Naive thymus-derived CD8-positive, alpha-beta T cell (primary cell): ENCODE measurements around the gene TMEM143. TPM values are rescaled to one million over a fixed set of nuclear protein-coding genes. Genes with fewer than 3 reads are reported as not detected.
A peak's percentile ranks its signal among the peaks of the same experiment; 100 is the strongest.

ENCODE experiments used
- ATAC-seq, 2 donors: fragments of 150-1000 bp; cut with Tn5 transposase in 1 of 2; sonication (Bioruptor Pico), chemical (Tn5 transposase) in 1 of 2; 1 replicate in 1 of 2; 2 replicates in 1 of 2; pipeline ENCODE4 v1.10.0; 2021; ENCODE audit warnings: mild to moderate bottlenecking in 2 of 2, moderate library complexity in 2 of 2
- POLR2A ChIA-PET: fragments of 350-600 bp; sonication (Branson Sonifier 250); formaldehyde crosslinking; loops from one replicate; lab custom pipeline; 2021; ENCODE audit warnings: antibody characterized with exemption; lab: Charles Lee
- DNase-seq, 10 donors: peaks; one replicate each; pipeline versions ENCODE4 v3.0.0 to v3.0.0-alpha.2; 2020 to 2022
- H3K27ac Mint-ChIP-seq, 10 donors: one replicate each; pipeline ENCODE4 v1.8.0; 2020 to 2022; ENCODE audit warnings: mild to moderate bottlenecking in 10 of 10, mixed read lengths in 10 of 10, moderate library complexity in 4 of 10, inconsistent platforms in 1 of 10
- H3K27me3 Mint-ChIP-seq, 5 donors: one replicate each; pipeline ENCODE4 v1.8.0; 2021 to 2022; ENCODE audit warnings: mixed read lengths in 5 of 5
- H3K36me3 Mint-ChIP-seq, 3 donors: one replicate each; pipeline ENCODE4 v1.8.0; 2020 to 2022; ENCODE audit warnings: mixed read lengths in 3 of 3, mild to moderate bottlenecking in 2 of 3, inconsistent platforms in 1 of 3
- H3K4me1 Mint-ChIP-seq, 4 donors: one replicate each; pipeline ENCODE4 v1.8.0; 2021 to 2022; ENCODE audit warnings: mixed read lengths in 4 of 4
- H3K4me3 Mint-ChIP-seq, 10 donors: one replicate each; pipeline ENCODE4 v1.8.0; 2020 to 2022; ENCODE audit warnings: mild to moderate bottlenecking in 10 of 10, mixed read lengths in 10 of 10, moderate library complexity in 6 of 10, inconsistent platforms in 1 of 10
- H3K9me3 Mint-ChIP-seq, 9 donors: one replicate each; pipeline ENCODE4 v1.8.0; 2020 to 2022; ENCODE audit warnings: mixed read lengths in 9 of 9, mild to moderate bottlenecking in 3 of 9, inconsistent platforms in 1 of 9, moderate library complexity in 1 of 9
- polyA plus RNA-seq, 3 donors: library from polyadenylated mRNA; unstranded; fragments of 300-500 nt; fragmentation: Illumina TruSeq; gene quantifications; one replicate each; pipeline ENCODE4 v1.2.3, GENCODE V29; 2021
- total RNA-seq, 8 experiments: library from RNA in 2 of 8; stranded (reverse) in 2 of 8; gene quantifications; one replicate each; pipeline ENCODE4 v1.2.3 and lab custom pipeline; 2021 to 2026

TMEM143 gene
- total and polyA plus RNA-seq, 5 experiments from 2014 or later, result 3.9 to 29.4 (median 10.7) TPM

DNA sequence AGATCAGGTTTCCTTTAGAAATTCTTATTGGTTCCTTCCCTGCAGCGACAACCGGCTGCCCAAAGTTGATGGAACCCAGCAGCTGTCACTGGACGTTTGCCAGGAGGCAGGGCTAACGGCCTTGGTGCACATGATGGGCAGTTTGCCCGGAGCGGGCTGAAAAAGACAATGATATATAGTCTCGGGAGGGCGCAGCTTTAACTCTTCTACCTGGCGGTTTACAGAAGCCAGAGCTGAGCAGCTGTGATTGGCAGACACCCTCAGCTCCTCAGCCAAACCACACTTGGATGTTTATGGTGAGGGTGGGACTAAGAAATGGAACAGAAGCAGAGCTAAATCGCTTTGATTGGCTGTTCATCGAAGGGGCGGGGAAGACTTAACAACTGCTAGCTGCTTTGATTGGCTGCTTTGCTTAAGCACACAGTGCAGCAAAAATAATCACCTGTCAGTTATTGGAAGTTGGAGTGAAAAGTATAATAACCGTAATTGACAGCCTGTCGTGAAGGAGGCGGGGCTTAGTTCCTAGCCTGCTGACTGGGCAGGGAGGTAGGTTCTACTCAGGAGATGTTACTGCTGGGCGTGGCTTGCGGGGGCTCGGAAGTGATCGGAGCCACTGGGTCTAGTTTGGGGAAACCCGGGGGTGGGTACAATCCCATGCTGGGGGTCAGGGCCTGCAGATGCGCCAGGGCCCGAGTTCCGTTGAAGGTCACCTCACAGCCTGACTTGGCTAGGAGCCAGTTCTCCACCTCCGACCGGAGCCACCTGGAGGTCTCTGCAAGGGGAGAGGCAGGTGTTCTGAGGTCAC, 30.9 kb downstream of the TMEM143 start:
- peak overlapping the region; percentile 95 to 100 (median 98) for H3K27ac Mint-ChIP-seq
- ATAC-seq (peak; percentile 69 to 79), DNase-seq (peak; percentile 85 to 98 (median 96))
- peaks cover 24 to 69% (median 57%) of the 10 kb centered on the region in 4 donors for H3K4me1 Mint-ChIP-seq
- no peaks in the 10 kb centered on the region for H3K27me3 Mint-ChIP-seq
- H3K4me3 Mint-ChIP-seq, result peak overlapping the region; percentile 92 to 100 (median 96)
- peaks cover 0 to 28% (median 19%) of the 10 kb centered on the region in 3 donors for H3K36me3 Mint-ChIP-seq
- no peaks in the 10 kb centered on the region for H3K9me3 Mint-ChIP-seq
- POLR2A ChIA-PET, result interaction anchor here (0.5 to 10.6 kb wide), 14 partner anchors 10 to 305 kb away, joined by 3 to 484 read pairs (median 4); partner anchors contain the start of genes EMP3, KDELR1, SYNGR4 and TMEM143

DNA sequence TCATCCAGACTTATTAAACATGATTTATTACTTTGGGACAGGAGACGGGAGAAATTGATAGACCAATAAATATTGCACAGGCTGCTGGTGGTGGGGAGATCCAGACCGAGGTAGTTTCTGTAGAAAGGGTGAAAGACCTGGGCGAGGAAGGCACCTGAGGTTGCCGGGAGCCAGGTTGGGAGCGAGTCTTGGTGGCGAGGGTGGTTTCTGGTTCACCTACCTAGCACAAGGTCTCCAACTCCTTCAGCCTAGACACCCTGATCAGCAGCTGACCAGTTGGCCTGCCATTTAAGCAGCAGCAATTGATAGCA, 31.4 kb downstream of the TMEM143 start:
- no peaks in the 10 kb centered on the region for H3K9me3 Mint-ChIP-seq
- H3K36me3 Mint-ChIP-seq, result peaks cover 0 to 33% (median 23%) of the 10 kb centered on the region in 3 donors
- H3K27me3 Mint-ChIP-seq, result no peaks in the 10 kb centered on the region
- H3K27ac Mint-ChIP-seq, result peak overlapping the region; percentile 95 to 100 (median 96)
- peak overlapping the region; percentile 92 to 100 (median 96) for H3K4me3 Mint-ChIP-seq
- peaks cover 25 to 73% (median 63%) of the 10 kb centered on the region in 4 donors for H3K4me1 Mint-ChIP-seq
- POLR2A ChIA-PET, result interaction anchor here (0.5 to 10.6 kb wide), 7 partner anchors 11 to 306 kb away, joined by 3 to 484 read pairs (median 5); partner anchors contain the start of genes EMP3, SYNGR4 and TMEM143
- ATAC-seq (no peak), DNase-seq (no peak)

DNA sequence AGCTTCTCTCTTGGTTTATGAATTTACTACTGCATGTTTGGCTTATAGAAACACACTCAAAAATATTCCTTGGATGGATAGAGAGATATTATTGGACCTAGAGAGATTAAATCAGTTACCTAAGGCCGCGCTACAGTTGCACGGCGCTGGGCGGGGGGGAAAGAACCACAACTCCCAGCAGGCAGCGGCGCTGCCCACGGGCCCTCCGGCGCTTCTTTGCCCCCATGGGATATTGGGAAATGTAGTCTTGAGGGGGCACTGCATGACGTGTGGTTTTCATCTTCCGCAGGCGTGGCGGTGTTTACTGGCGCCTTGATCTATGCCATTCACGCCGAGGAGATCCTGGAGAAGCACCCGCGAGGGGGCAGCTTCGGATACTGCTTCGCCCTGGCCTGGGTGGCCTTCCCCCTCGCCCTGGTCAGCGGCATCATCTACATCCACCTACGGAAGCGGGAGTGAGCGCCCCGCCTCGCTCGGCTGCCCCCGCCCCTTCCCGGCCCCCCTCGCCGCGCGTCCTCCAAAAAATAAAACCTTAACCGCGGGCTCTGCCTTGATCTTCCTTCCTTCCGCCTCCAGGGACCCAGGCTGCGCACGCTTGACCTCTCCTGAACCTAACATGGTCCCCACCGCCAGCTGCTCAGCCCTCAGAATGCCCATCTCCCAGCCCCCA, 33.6 kb downstream of the TMEM143 start:
- no peaks in the 10 kb centered on the region for H3K27me3 Mint-ChIP-seq
- no peaks in the 10 kb centered on the region for H3K9me3 Mint-ChIP-seq
- DNase-seq (peak; percentile 71 to 94 (median 86)), ATAC-seq (peak; percentile 29 to 42)
- H3K36me3 Mint-ChIP-seq, result peaks cover 0 to 39% (median 25%) of the 10 kb centered on the region in 3 donors
- H3K27ac Mint-ChIP-seq, result peak overlapping the region; percentile 95 to 100 (median 96)
- peak overlapping the region; percentile 83 to 100 (median 92) for H3K4me3 Mint-ChIP-seq
- POLR2A ChIA-PET, result interaction anchor here (0.5 to 10.6 kb wide), 10 partner anchors 9 to 308 kb away, joined by 3 to 484 read pairs (median 4); partner anchors contain the start of genes EMP3, KDELR1, SYNGR4 and TMEM143
- H3K4me1 Mint-ChIP-seq, result peaks cover 31 to 91% (median 80%) of the 10 kb centered on the region in 4 donors

DNA sequence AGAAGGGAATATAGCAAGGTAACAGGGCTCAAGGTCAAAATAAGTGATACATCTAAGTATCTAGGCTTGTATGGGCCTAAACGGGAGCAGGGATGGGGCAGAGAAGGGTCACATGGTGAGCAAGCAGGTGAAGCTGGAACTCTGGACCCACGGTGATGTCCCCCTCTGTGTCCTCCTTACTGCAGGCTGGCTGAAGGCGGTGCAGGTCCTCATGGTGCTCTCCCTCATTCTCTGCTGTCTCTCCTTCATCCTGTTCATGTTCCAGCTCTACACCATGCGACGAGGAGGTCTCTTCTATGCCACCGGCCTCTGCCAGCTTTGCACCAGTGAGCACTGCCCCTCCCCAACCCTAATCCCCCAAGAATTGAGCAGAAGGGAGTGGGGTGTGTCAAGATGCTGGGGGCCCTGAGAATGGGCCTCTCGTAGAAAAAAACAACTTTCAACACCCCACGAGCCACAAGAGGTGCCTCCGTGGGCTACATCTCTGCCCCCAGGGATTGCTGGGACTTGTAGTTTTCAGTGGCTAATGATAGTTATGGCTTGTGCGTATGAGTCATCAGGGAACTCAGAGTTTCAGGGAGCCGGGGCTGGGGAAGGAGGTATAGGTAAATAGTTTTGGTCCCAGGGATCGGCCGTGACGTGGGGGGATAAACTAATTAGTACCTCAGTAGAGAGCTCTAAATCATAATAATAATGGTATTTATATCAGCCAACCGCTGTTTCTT, 34.4 kb downstream of the TMEM143 start:
- peak in 7 of 10 donors; percentile 14 to 50 (median 34) for DNase-seq
- no peak for ATAC-seq
- H3K4me1 Mint-ChIP-seq, result peaks cover 29 to 91% (median 79%) of the 10 kb centered on the region in 4 donors
- peak overlapping the region; percentile 95 to 100 (median 96) for H3K27ac Mint-ChIP-seq
- H3K4me3 Mint-ChIP-seq, result peak overlapping the region; percentile 83 to 100 (median 92)
- no peaks in the 10 kb centered on the region for H3K9me3 Mint-ChIP-seq
- POLR2A ChIA-PET, result interaction anchor here (0.5 to 10.6 kb wide), 11 partner anchors 8 to 1229 kb away, joined by 3 to 484 read pairs (median 4); partner anchors contain the start of genes EMP3, KDELR1, SYNGR4 and TMEM143
- H3K27me3 Mint-ChIP-seq, result no peaks in the 10 kb centered on the region
- H3K36me3 Mint-ChIP-seq, result peaks cover 0 to 39% (median 25%) of the 10 kb centered on the region in 3 donors

DNA sequence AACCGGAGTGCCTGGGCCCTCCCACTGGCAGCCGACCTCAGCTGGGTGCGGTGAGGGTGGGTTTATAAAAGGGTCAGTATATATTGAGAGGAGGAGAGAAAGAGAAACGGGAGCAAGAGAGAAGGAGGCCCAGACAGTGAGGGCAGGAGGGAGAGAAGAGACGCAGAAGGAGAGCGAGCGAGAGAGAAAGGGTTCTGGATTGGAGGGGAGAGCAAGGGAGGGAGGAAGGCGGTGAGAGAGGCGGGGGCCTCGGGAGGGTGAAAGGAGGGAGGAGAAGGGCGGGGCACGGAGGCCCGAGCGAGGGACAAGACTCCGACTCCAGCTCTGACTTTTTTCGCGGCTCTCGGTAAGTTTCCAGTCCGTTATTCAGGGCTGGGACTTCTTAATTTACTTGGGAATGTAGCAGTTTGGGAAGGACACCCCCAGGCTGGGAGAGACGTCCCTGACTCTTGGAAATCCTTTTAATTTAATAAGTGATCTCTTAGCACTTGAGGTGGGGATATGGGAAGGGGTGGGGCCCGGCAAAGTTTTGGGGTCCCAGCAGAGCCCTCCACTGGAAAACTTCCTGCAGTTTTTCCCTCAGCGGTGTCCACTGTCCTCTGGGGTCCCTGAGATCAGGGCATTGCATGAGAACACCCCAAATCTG, 38.4 kb downstream of the TMEM143 start, which contains the start of gene EMP3:
EMP3 (plus strand) TSS at position 288 of the 646 bp plus-strand sequence. CDS start 1,293 bp downstream, outside the sequence.
- ATAC-seq (peak; percentile 32 to 34), DNase-seq (peak; percentile 74 to 92 (median 83))
- Mint-ChIP-seq H3K9me3 (no peaks in the 10 kb centered on the region), H3K4me3 (peak within 1 kb of the TSS; percentile 86 to 100 (median 96)), H3K27ac (peak within 1 kb of the TSS; percentile 98 to 100 (median 100)), H3K4me1 (peaks cover 39 to 91% (median 83%) of the 10 kb centered on the region in 4 donors), H3K36me3 (peaks cover 0 to 35% (median 25%) of the 10 kb centered on the region in 3 donors), H3K27me3 (no peaks in the 10 kb centered on the region)
- POLR2A ChIA-PET, result interaction anchor here (0.5 to 10.7 kb wide), 10 partner anchors 9 to 1548 kb away, joined by 3 to 484 read pairs (median 3); partner anchors contain the start of genes CARD8, SYNGR4 and TMEM143

DNA sequence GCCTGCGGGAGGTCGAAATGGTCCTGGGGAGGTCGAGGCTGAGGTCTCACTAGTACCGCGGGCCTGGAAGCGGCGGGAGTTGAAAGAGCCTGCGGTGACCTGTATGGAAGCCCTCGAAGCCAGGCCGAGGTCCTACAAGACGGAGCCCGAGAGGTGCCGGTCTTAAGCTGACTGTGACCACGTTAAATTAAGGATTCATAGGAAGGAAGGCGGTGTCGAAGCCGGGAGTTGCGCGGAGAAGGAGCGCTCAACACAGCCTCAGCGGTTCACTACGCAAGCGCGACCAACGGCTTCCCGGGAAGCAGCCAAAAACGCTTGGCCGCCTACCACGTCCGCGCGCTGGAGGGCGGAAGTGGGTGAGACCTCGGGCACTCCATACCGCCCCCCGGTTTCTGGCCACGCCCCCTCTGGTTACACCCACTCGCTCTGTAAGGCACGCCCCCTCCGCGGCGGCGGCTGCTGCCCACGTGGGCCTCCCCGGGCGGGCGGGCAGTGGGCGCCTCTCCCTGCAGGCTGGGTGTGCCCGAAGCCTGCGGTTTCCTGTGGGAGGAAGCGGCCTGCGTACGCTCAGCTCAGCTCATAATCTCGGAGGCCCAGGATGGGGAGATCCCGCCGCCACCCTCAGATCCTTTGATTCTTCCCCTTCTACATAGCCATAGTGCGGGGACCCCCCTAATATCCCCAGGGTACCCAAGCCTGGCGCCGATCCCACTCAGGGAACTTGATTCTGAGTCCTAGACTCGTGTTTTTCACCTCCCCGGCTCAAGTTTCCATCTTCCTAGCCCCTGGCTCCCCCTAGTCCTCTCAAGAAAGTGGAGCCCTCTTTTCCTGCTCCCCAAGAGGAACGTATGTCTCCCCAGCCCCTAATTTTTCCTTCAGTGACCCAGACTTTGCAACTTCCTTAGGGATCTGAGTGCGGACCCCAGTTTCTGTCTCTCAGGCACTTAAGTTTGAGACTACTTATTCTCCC, 41.8 kb downstream of the TMEM143 start:
- Mint-ChIP-seq H3K9me3 (no peaks in the 10 kb centered on the region), H3K4me3 (peak overlapping the region; percentile 92 to 100 (median 96)), H3K4me1 (peaks cover 32 to 67% (median 62%) of the 10 kb centered on the region in 4 donors), H3K27ac (peak overlapping the region; percentile 98 to 100 (median 100)), H3K27me3 (no peaks in the 10 kb centered on the region), H3K36me3 (peaks cover 0 to 3% (median 0%) of the 10 kb centered on the region in 3 donors)
- POLR2A ChIA-PET, result interaction anchor here (0.5 to 10.7 kb wide), 15 partner anchors 12 to 1208 kb away, joined by 3 to 484 read pairs (median 5); partner anchors contain the start of genes CYTH2, KDELR1, RPL18 and SPHK2
- DNase-seq (peak; percentile 98 to 100 (median 100)), ATAC-seq (peak; percentile 67 to 77)

DNA sequence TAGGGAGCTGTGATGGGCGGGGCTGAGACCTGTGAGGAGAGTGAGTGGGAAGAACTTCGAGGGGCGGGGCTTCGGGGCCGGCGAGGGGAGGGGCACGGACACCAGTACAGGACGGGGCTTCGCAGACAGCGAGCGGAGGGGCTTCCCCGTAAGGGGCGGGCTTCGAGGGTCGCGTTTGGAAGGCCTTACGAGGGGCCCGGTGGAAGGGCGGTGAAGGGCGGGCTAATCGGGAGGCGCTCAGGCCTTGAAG, 42.4 kb downstream of the TMEM143 start:
- Mint-ChIP-seq H3K4me3 (peak overlapping the region; percentile 92 to 100 (median 96)), H3K27me3 (no peaks in the 10 kb centered on the region), H3K27ac (peak overlapping the region; percentile 98 to 100 (median 100)), H3K4me1 (peaks cover 29 to 63% (median 56%) of the 10 kb centered on the region in 4 donors), H3K9me3 (no peaks in the 10 kb centered on the region), H3K36me3 (no peaks in the 10 kb centered on the region)
- DNase-seq, result peak; percentile 90 to 99 (median 94)
- POLR2A ChIA-PET, result interaction anchor here (0.6 to 10.7 kb wide), 12 partner anchors 13 to 1208 kb away, joined by 3 to 484 read pairs (median 5); partner anchors contain the start of genes CYTH2, KDELR1, RPL18 and SPHK2
- ATAC-seq, result peak; percentile 53 to 54

DNA sequence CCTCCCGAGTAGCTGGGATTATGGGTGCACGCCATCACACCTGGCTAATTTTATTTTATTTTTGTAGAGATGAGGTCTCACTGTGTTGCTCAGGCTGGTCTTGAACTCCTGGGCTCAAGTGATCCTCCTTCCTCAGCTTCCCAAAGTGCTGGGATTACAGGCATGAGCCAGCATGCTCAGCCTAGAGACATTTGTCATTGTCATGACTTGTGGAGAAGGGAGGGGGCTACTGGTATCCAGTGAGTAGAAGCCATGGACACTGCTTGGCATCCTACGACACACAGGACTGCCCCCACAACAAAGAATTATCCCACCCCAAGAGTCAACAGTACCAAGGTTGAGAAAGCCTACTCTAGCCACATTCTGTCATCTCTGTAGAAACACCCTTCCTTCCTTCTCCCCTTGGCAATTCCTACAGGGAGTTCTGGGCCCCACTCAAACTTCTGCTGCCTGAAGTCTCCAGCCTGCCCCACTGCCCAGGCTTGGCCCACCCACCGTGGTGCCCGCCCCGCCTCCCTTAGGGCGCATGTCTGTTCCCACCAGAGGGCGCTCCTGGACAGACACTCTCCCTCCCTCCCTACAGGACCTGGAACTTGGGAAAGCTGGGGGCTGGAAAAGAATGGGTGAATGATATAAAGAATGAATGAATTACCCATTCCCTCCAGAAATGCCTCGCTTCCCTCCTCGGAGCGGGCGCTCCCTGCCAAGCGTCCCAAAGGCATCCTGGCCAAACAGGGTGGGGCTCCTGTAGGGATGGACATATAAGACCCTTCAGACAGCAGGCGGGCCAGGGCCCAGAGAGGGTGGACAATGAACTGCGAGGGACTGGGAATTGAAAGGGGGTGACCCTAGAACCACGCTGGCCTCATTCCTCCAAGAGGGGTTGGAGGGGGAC, 43.8 kb downstream of the TMEM143 start:
- H3K4me3 Mint-ChIP-seq, result peak overlapping the region in 9 of 10 donors; percentile 39 to 100 (median 92)
- H3K27ac Mint-ChIP-seq, result peak overlapping the region; percentile 98 to 100 (median 100)
- H3K36me3 Mint-ChIP-seq, result no peaks in the 10 kb centered on the region
- H3K27me3 Mint-ChIP-seq, result no peaks in the 10 kb centered on the region
- ATAC-seq (peak; percentile 10 to 16), DNase-seq (peak; percentile 64 to 88 (median 76))
- POLR2A ChIA-PET, result interaction anchor here (0.5 to 10.7 kb wide), 2 partner anchors 14 to 37 kb away, joined by 3 to 484 read pairs; no protein-coding TSS in a partner anchor
- H3K9me3 Mint-ChIP-seq, result no peaks in the 10 kb centered on the region
- peaks cover 25 to 49% (median 47%) of the 10 kb centered on the region in 4 donors for H3K4me1 Mint-ChIP-seq

DNA sequence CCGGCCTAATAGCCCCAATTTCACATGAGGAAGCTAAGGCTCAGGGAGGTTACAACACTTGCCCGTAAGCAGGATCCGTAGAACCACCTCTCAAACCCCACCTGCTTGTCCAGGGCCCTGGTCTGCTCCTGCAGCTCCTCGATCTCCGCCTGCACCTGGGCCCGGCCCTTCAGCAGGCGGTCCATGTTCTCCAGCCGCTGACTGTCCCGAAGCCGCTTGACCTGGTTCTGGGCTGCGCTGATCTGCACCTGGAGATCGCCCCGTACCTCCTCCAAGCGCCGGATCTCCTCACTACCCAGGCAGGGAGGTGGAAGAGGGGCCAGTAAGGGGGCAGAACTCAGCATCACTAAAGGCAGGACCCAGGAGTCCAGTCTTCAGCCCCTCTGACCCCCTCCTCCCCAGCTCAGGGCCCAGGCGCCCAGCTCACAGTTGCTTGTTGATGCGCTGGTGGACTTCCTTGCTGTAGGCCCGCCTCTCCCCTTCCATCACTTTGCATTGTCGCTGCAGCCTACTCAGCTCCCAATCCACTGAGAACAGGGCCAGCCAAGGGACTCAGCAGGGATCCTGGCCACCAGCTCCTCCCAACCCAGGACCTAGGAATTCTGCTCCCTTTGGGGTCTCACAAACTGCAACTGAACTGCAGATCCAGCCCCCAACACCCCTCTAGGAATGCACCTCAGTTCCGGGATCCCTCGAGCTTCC, 45.3 kb downstream of the TMEM143 start:
- Mint-ChIP-seq H3K36me3 (no peaks in the 10 kb centered on the region), H3K27ac (no peak overlapping the region), H3K9me3 (no peaks in the 10 kb centered on the region), H3K4me1 (peaks cover 19 to 34% (median 33%) of the 10 kb centered on the region in 4 donors), H3K4me3 (no peak overlapping the region), H3K27me3 (no peaks in the 10 kb centered on the region)
- POLR2A ChIA-PET, result interaction anchor here (10.7 kb wide), 1 partner anchor 15 kb away, joined by 484 read pairs; no protein-coding TSS in a partner anchor
- no peak for DNase-seq
- ATAC-seq, result no peak
